Measurements from ENCODE around the gene KCNMB2.

DNA sequence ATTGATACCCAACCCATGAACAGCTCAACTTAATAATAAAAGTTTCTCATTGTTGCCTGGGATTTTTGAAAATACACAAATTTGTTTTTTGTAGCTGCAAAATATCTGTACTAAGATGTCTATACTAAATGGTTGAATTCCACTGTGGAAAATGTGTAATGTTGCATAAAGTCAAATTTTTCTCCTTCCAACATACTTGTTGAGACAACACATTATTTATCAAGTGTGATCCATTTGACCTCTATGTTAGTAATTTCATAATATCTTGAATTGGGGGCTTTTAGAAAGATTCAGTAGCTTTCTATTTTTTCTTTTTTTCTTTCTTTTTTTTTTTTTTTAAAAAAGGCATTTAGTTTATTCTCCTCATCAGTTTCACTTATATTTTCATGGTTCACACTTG, 88.0 kb downstream of the KCNMB2 start:
- TF ChIP-seq, protein P1, sequence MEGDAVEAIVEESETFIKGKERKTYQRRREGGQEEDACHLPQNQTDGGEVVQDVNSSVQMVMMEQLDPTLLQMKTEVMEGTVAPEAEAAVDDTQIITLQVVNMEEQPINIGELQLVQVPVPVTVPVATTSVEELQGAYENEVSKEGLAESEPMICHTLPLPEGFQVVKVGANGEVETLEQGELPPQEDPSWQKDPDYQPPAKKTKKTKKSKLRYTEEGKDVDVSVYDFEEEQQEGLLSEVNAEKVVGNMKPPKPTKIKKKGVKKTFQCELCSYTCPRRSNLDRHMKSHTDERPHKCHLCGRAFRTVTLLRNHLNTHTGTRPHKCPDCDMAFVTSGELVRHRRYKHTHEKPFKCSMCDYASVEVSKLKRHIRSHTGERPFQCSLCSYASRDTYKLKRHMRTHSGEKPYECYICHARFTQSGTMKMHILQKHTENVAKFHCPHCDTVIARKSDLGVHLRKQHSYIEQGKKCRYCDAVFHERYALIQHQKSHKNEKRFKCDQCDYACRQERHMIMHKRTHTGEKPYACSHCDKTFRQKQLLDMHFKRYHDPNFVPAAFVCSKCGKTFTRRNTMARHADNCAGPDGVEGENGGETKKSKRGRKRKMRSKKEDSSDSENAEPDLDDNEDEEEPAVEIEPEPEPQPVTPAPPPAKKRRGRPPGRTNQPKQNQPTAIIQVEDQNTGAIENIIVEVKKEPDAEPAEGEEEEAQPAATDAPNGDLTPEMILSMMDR (conservative IDR thresholded peaks at IDR 0.05 in 1 of 2, IDR thresholded peaks at IDR 0.05 in 1 of 2; ENCODE audit: low read depth in 1 of 2, low read length in 2 of 2): no peak
- TF ChIP-seq EZH2 (IDR thresholded peaks at IDR 0.05; ENCODE audit: low read length, missing control alignments): no peak

Measured in fibroblast of lung (primary cell).